IPS DF 19.7 (cell line): ENCODE results near the gene FAM184A.

ENCODE experiments used
- DNase-seq: peaks from one replicate; pipeline ENCODE4 v3.0.0-alpha.2; 2013; ENCODE audit warnings: low read depth, low spot score

The FAM184A gene

GRCh38 chr6:119096721-119097565 is 18.5 kb upstream of the FAM184A start:
- DNase-seq = no peak

DNA sequence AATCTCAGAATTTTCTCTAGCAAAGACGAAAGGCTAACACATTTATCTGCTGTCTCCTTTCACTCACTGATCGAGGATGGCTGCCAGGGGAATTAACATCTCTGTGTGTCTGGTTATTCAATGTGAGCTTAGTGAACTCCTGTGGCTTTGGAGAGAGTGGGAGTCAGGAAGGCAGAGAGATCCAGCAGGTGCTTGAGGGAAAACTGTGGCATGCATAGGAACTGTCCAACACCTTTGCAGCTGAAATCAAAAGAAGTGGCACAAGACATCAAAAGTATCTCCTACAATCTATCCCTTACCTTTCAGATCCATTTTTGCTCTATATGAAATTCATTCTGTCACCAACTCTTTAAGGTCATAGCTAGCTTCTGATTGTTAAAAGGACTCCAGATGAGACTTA is 11.8 kb upstream of the FAM184A start:
- no peak for DNase-seq

DNA sequence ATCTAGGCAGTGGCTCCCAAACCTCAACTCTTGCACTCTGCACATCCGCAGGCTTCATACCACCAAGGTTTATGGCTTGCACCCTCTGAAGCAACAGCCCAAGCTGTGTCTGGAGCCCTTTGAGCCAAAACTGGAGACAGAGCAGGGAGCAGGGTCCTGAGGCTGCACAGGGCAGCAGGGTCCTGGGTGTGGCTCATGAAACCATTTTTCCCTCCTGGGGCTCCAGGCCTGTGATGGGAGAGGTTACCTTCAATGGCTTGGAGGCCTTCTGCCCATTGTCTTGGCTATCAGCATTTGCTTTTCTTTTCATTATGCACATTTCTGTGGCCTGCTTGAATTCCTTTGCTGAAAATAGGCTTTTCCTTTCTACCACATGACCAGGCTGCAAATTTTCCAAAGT is 6.3 kb upstream of the FAM184A start:
- DNase-seq = no peak

DNA sequence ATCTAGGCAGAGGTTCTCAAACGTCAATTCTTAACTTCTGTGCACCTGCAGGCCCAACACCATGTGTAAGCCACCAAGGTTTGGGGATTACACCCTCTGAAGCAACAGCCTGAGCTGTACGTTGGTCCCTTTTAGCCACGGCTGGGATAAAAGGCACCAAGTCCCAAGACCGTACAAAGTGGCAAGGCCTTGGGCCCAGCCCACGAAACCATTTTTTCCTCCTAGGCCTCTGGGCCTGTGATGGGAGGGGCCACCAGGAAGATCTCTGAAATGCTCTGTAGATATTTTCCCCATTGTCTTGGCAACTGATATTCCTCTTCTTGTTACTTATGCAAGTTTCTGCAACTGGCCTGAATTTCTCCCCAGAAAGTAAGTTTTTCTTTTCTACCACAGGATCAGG is 4.5 kb upstream of the FAM184A start:
- no peak for DNase-seq

DNA sequence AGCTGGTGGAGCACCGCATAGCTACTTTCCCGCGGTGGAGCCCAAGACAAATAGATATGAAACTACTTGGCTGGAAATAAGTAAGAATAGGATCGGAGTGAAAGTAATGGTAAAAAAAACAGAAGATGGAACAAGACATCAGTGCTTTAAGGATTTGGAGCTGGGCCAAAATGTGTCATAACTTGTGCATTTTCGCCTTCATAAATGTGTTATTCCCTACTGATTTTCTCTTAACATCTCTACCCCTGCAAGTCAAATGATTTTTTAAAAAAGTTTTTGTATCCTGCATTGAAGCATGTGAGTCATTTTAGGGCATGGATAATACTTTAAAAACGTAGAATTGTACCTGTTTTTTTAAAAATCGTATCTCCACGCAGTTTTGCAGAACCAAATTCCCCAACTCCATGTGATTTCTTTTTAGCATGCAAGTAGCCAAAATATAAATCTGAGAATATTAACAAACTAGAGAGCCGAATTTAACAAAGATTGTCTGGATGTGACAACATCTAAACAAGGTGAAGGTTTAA is 882 bp upstream of the FAM184A start:
- DNase-seq = no peak

- DNase-seq = no peak
Measured at GRCh38 chr6:119077643-119078375, 655 bp downstream of the FAM184A start.

DNA sequence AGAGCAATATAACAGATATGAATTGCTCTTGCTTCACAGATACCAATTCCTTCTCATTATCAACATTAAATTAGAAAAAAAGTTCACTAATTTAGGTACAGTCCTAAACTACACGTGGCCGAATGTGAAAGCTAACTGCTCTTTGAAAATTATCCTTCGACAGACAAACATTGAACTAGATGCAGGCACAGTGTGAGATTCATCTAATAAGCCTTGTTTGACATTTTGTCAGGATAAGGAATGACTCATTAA is 1.1 kb downstream of the FAM184A start:
- DNase-seq = no peak

DNA sequence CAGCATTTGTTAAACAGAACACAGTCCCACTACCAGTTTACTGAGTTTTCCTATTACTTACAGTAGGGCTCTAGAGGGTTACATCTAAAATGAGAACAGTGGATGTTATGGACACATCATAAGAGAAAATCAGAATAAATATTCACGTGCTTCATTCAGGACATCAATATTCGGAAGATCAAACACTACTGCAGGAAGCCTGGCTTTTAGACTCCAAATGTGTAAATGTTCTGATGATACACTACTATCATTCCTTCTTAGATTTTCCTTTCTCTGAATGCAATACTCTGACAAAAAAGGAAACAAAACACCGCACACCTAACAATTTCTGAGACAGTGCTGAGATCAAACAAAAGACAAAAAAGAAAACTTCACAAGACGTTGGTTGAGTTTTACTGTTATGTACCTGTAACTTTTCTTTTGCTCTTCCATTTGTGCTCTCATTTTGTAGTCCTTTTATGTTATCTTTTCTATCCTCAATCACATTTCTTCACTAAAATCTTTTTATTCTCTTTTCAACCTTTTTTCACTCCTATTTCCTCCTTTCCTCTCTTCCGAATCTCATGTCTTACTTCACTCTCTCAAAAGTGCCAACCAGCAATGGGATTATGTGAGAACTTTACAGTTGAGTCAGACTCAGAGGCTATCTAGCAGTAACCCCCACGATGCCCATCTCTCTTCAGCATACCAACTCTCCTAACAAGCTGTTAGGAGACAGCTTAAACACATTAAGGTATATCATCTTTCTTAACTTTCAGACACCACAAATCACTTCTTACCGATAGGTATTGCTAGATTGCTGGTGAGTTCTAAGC is 1.7 kb downstream of the FAM184A start:
- DNase-seq = no peak

- no peak for DNase-seq
Measured at GRCh38 chr6:119076173-119076572, 2.3 kb downstream of the FAM184A start.

GRCh38 chr6:119075200-119075981 is 3.1 kb downstream of the FAM184A start:
- DNase-seq = no peak

- no peak for DNase-seq
Measured at GRCh38 chr6:119073307-119074051, 5.0 kb downstream of the FAM184A start.

- no peak for DNase-seq
Measured at GRCh38 chr6:119071576-119071975, 6.9 kb downstream of the FAM184A start.

GRCh38 chr6:119067091-119067490 is 11.4 kb downstream of the FAM184A start:
- DNase-seq = no peak

- DNase-seq = no peak
Measured at GRCh38 chr6:119066517-119066916, 11.9 kb downstream of the FAM184A start.

DNA sequence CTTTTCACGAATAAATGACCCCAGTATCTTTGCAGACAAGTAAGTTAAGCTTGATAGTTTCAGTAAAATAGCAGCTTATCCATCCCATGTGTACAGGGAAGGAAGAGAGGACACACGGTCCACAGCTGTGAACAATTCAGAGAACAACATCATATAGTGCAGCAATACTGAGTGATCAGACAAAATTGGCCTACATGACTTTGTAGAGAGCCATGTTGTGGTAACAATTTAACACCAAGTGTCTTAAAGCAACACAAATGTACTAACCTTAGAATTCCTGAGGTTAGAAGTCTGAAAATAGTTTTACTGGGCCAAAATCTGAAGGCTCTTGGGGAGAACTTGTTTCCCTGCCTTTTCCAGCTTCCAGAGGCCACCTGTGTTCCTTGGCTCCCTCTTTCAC is 12.5 kb downstream of the FAM184A start:
- DNase-seq = no peak

DNA sequence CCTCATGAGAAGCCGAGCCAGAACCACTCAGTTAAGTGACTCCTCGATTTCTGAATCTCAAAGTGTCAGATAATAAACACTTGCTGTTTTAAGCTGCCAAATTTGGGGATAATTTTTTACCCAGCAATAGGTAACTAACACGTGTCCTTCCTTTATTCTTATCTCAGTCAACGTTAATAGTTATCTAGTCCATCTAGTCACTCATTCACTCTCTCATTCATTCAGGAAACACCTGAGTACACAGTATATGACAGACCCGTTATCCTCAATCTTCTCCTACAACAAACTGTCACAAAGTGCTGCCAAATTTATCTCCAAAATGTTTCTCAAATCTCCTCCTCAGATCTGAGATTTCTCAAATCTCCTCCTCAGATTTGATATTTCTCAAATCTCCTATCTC is 13.1 kb downstream of the FAM184A start:
- no peak for DNase-seq

GRCh38 chr6:119063491-119063890 is 15.0 kb downstream of the FAM184A start:
- DNase-seq = no peak

GRCh38 chr6:119061215-119061614 is 17.2 kb downstream of the FAM184A start:
- DNase-seq = no peak

- no peak for DNase-seq
Measured at GRCh38 chr6:119060255-119060907, 18.1 kb downstream of the FAM184A start.

- DNase-seq = no peak
Measured at GRCh38 chr6:119055069-119055468, 23.4 kb downstream of the FAM184A start.
